ENCODE data around the gene C2orf69.
"Not testable (repeated sequence)": the region's sequence is repeated elsewhere in the genome, so short reads cannot be mapped to it uniquely, and the experiment has no call there.

The C2orf69 gene

GRCh38 chr2:199903111-199903510 is 8.0 kb upstream of the C2orf69 start:
- no peak overlapping the region for H3K27ac Mint-ChIP-seq
- H3K27me3 Mint-ChIP-seq: peaks cover 2% of the 10 kb centered on the region
- H3K9me3 Mint-ChIP-seq: no peaks in the 10 kb centered on the region
- H3K4me1 Mint-ChIP-seq: no peaks in the 10 kb centered on the region
- no peaks in the 10 kb centered on the region for H3K36me3 Mint-ChIP-seq
- H3K4me3 Mint-ChIP-seq: no peak overlapping the region

- Mint-ChIP-seq H3K27ac (no peak overlapping the region), H3K36me3 (no peaks in the 10 kb centered on the region), H3K4me3 (no peak overlapping the region), H3K4me1 (peaks cover 10% of the 10 kb centered on the region), H3K27me3 (peaks cover 2% of the 10 kb centered on the region), H3K9me3 (no peaks in the 10 kb centered on the region)
These were observed 3.9 kb upstream of the C2orf69 start for GRCh38 chr2:199907008-199907714.

GRCh38 chr2:199910338-199911051 is 598 bp upstream of the C2orf69 start:
- Mint-ChIP-seq H3K27me3 (peaks cover 2% of the 10 kb centered on the region), H3K9me3 (no peaks in the 10 kb centered on the region), H3K4me1 (peaks cover 32% of the 10 kb centered on the region), H3K36me3 (no peaks in the 10 kb centered on the region), H3K27ac (peak overlapping the region; percentile 66), H3K4me3 (peak overlapping the region; percentile 95)

GRCh38 chr2:199911877-199912161 is 726 bp downstream of the C2orf69 start:
- H3K4me3 Mint-ChIP-seq: peak overlapping the region; percentile 95
- peaks cover 1% of the 10 kb centered on the region for H3K27me3 Mint-ChIP-seq
- peaks cover 32% of the 10 kb centered on the region for H3K4me1 Mint-ChIP-seq
- peak overlapping the region; percentile 88 for H3K27ac Mint-ChIP-seq
- no peaks in the 10 kb centered on the region for H3K9me3 Mint-ChIP-seq
- H3K36me3 Mint-ChIP-seq: peaks cover 12% of the 10 kb centered on the region

- peaks cover 35% of the 10 kb centered on the region for H3K4me1 Mint-ChIP-seq
- peaks cover 20% of the 10 kb centered on the region for H3K36me3 Mint-ChIP-seq
- peak overlapping the region; percentile 75 for H3K4me3 Mint-ChIP-seq
- H3K9me3 Mint-ChIP-seq, H3K27ac Mint-ChIP-seq, H3K27me3 Mint-ChIP-seq: not testable (repeated sequence)
These were observed 1.5 kb downstream of the C2orf69 start for GRCh38 chr2:199912553-199913114.

- Mint-ChIP-seq H3K27ac (no peak overlapping the region), H3K36me3 (peaks cover 26% of the 10 kb centered on the region), H3K4me3 (peak overlapping the region; percentile 20)
These were observed 3.4 kb downstream of the C2orf69 start for GRCh38 chr2:199914372-199914958.

GRCh38 chr2:199916980-199917379 is 5.9 kb downstream of the C2orf69 start:
- Mint-ChIP-seq H3K27me3 (no peaks in the 10 kb centered on the region), H3K4me1 (peaks cover 32% of the 10 kb centered on the region), H3K9me3 (no peaks in the 10 kb centered on the region), H3K4me3 (no peak overlapping the region), H3K27ac (no peak overlapping the region), H3K36me3 (peaks cover 26% of the 10 kb centered on the region)

More at GRCh38 chr2:199914372-199914958, 3.4 kb downstream of the C2orf69 start:
- no peaks in the 10 kb centered on the region for H3K9me3 Mint-ChIP-seq
- H3K27me3 Mint-ChIP-seq: no peaks in the 10 kb centered on the region
- peaks cover 41% of the 10 kb centered on the region for H3K4me1 Mint-ChIP-seq

GRCh38 chr2:199922856-199923255 is 11.8 kb downstream of the C2orf69 start:
- Mint-ChIP-seq H3K36me3 (peaks cover 9% of the 10 kb centered on the region), H3K27ac (no peak overlapping the region), H3K27me3 (no peaks in the 10 kb centered on the region), H3K4me1 (peaks cover 31% of the 10 kb centered on the region), H3K4me3 (no peak overlapping the region), H3K9me3 (no peaks in the 10 kb centered on the region)

GRCh38 chr2:199923924-199924323 is 12.8 kb downstream of the C2orf69 start:
- Mint-ChIP-seq H3K36me3 (peaks cover 4% of the 10 kb centered on the region), H3K9me3 (no peaks in the 10 kb centered on the region), H3K4me3 (no peak overlapping the region), H3K27ac (peak overlapping the region; percentile 18), H3K27me3 (no peaks in the 10 kb centered on the region), H3K4me1 (peaks cover 26% of the 10 kb centered on the region)

GRCh38 chr2:199926806-199927205 is 15.7 kb downstream of the C2orf69 start:
- Mint-ChIP-seq H3K9me3 (no peaks in the 10 kb centered on the region), H3K27ac (no peak overlapping the region), H3K4me1 (peaks cover 25% of the 10 kb centered on the region), H3K27me3 (no peaks in the 10 kb centered on the region), H3K36me3 (peaks cover 6% of the 10 kb centered on the region), H3K4me3 (no peak overlapping the region)

GRCh38 chr2:199928226-199928625 is 17.1 kb downstream of the C2orf69 start:
- Mint-ChIP-seq H3K9me3 (no peaks in the 10 kb centered on the region), H3K27ac (peak overlapping the region; percentile 49), H3K36me3 (peaks cover 3% of the 10 kb centered on the region)

GRCh38 chr2:199928626-199929025 is 17.5 kb downstream of the C2orf69 start:
- H3K9me3 Mint-ChIP-seq: no peaks in the 10 kb centered on the region
- H3K27me3 Mint-ChIP-seq: no peaks in the 10 kb centered on the region
- H3K36me3 Mint-ChIP-seq: peaks cover 3% of the 10 kb centered on the region
- H3K4me1 Mint-ChIP-seq: peaks cover 18% of the 10 kb centered on the region
- no peak overlapping the region for H3K4me3 Mint-ChIP-seq
- H3K27ac Mint-ChIP-seq: peak overlapping the region; percentile 49

More at GRCh38 chr2:199928226-199928625, 17.1 kb downstream of the C2orf69 start:
- Mint-ChIP-seq H3K4me3 (no peak overlapping the region), H3K27me3 (no peaks in the 10 kb centered on the region), H3K4me1 (peaks cover 19% of the 10 kb centered on the region)

- H3K36me3 Mint-ChIP-seq: peaks cover 3% of the 10 kb centered on the region
- H3K4me3 Mint-ChIP-seq: no peak overlapping the region
- no peaks in the 10 kb centered on the region for H3K9me3 Mint-ChIP-seq
- no peak overlapping the region for H3K27ac Mint-ChIP-seq
- no peaks in the 10 kb centered on the region for H3K27me3 Mint-ChIP-seq
- peaks cover 11% of the 10 kb centered on the region for H3K4me1 Mint-ChIP-seq
These were observed 18.2 kb downstream of the C2orf69 start for GRCh38 chr2:199929262-199929661.

- H3K4me1 Mint-ChIP-seq: peaks cover 3% of the 10 kb centered on the region
- peaks cover 2% of the 10 kb centered on the region for H3K36me3 Mint-ChIP-seq
- no peak overlapping the region for H3K4me3 Mint-ChIP-seq
- no peaks in the 10 kb centered on the region for H3K9me3 Mint-ChIP-seq
- no peaks in the 10 kb centered on the region for H3K27me3 Mint-ChIP-seq
- H3K27ac Mint-ChIP-seq: no peak overlapping the region
These were observed 21.3 kb downstream of the C2orf69 start for GRCh38 chr2:199932312-199932855.

GRCh38 chr2:199933466-199933865 is 22.4 kb downstream of the C2orf69 start:
- Mint-ChIP-seq H3K4me1 (peaks cover 3% of the 10 kb centered on the region), H3K36me3 (peaks cover 2% of the 10 kb centered on the region), H3K27ac (no peak overlapping the region), H3K9me3 (no peaks in the 10 kb centered on the region), H3K27me3 (no peaks in the 10 kb centered on the region), H3K4me3 (no peak overlapping the region)

GRCh38 chr2:199936554-199936953 is 25.5 kb downstream of the C2orf69 start:
- peaks cover 8% of the 10 kb centered on the region for H3K4me1 Mint-ChIP-seq
- no peaks in the 10 kb centered on the region for H3K36me3 Mint-ChIP-seq
- no peaks in the 10 kb centered on the region for H3K27me3 Mint-ChIP-seq
- H3K9me3 Mint-ChIP-seq: no peaks in the 10 kb centered on the region
- H3K4me3 Mint-ChIP-seq: no peak overlapping the region
- H3K27ac Mint-ChIP-seq: no peak overlapping the region
